ENCODE measurements around the gene ZXDC. TPM values are rescaled to one million over a fixed set of nuclear protein-coding genes. Genes with fewer than 3 reads are reported as not detected.

Gene ZXDC
- total RNA-seq, 1 experiment from 2014 or later = 33.3 TPM

- CTCF ChIA-PET = no interaction called here
- Histone ChIP-seq H3K27me3 (ENCODE audit: control insufficient read depth, insufficient read depth, low read length) (no peaks in the 10 kb centered on the region), H3K27ac (ENCODE audit: low read length) (no peak overlapping the region), H3K4me3 (ENCODE audit: low read depth in 2 of 2, low read length in 2 of 2) (no peak overlapping the region), H3K9me3 (ENCODE audit: control insufficient read depth, insufficient read depth, low read depth, low read length) (no peaks in the 10 kb centered on the region), H3K4me1 (ENCODE audit: control insufficient read depth, insufficient read depth, low read length) (no peaks in the 10 kb centered on the region), H3K36me3 (ENCODE audit: control insufficient read depth, insufficient read depth, low read length) (0 out of 2 replicates have a peak, but pooled peaks cover 2% of the 10 kb centered on the region)
- no TSS peak for BruUV-seq (replicated peaks)
- in situ Hi-C loops (cut with HindIII; ENCODE audit: low pct_unique_long_range_greater_than_20kb, low sequenced_read_pairs) = no loop called here
- ATAC-seq = no peak
- POLR2A ChIA-PET = no interaction called here
- DNase-seq (ENCODE audit: low read depth, low spot score) = no peak
- intact Hi-C loops (cut with micrococcal nuclease; ENCODE audit: unreplicated experiment) = no loop called here
- TF ChIP-seq SIN3A (IDR thresholded peaks at IDR 0.05; ENCODE audit: borderline replicate concordance, insufficient read depth, low read depth, low read length) (no peak), POLR2AphosphoS5 (IDR thresholded peaks at IDR 0.05; ENCODE audit: low read depth, low read length) (no peak), CTCF (IDR thresholded peaks at IDR 0.05) (no peak), REST (IDR thresholded peaks at IDR 0.05; ENCODE audit: insufficient read depth in 1 of 2, low read depth in 2 of 2, low read length in 1 of 2) (no peak), TCF7L2 (IDR thresholded peaks at IDR 0.05; ENCODE audit: low read depth, low read length) (no peak)
These were observed 24.2 kb downstream of the ZXDC start for GRCh38 chr3:126451511-126451910.

- Histone ChIP-seq H3K27ac (ENCODE audit: low read length) (no peak overlapping the region), H3K27me3 (ENCODE audit: control insufficient read depth, insufficient read depth, low read length) (no peaks in the 10 kb centered on the region), H3K4me3 (ENCODE audit: low read depth in 2 of 2, low read length in 2 of 2) (no peak overlapping the region), H3K9me3 (ENCODE audit: control insufficient read depth, insufficient read depth, low read depth, low read length) (no peaks in the 10 kb centered on the region), H3K36me3 (ENCODE audit: control insufficient read depth, insufficient read depth, low read length) (0 out of 2 replicates have a peak, but pooled peaks cover 2% of the 10 kb centered on the region), H3K4me1 (ENCODE audit: control insufficient read depth, insufficient read depth, low read length) (no peaks in the 10 kb centered on the region)
- POLR2A ChIA-PET = no interaction called here
- CTCF ChIA-PET = interaction anchor here (0.5 kb wide), 1 partner anchor 1011 kb away, joined by 3 read pairs; no protein-coding TSS in a partner anchor
- DNase-seq (ENCODE audit: low read depth, low spot score) = no peak
- TF ChIP-seq REST (IDR thresholded peaks at IDR 0.05; ENCODE audit: insufficient read depth in 1 of 2, low read depth in 2 of 2, low read length in 1 of 2) (no peak), CTCF (IDR thresholded peaks at IDR 0.05) (no peak), SIN3A (IDR thresholded peaks at IDR 0.05; ENCODE audit: borderline replicate concordance, insufficient read depth, low read depth, low read length) (no peak), TCF7L2 (IDR thresholded peaks at IDR 0.05; ENCODE audit: low read depth, low read length) (no peak), POLR2AphosphoS5 (IDR thresholded peaks at IDR 0.05; ENCODE audit: low read depth, low read length) (no peak)
- intact Hi-C loops (cut with micrococcal nuclease; ENCODE audit: unreplicated experiment) (no loop called here), in situ Hi-C loops (cut with HindIII; ENCODE audit: low pct_unique_long_range_greater_than_20kb, low sequenced_read_pairs) (no loop called here)
- ATAC-seq = no peak
- BruUV-seq (replicated peaks) = no TSS peak
These were observed 24.9 kb downstream of the ZXDC start for GRCh38 chr3:126450744-126451143.

Measured in Panc1 (cell line).